Karpas-422 (cell line): Measurements from ENCODE around the gene CRISPLD2. TPM values are rescaled to one million over a fixed set of nuclear protein-coding genes. Genes with fewer than 3 reads are reported as not detected.

Source experiments
- DNase-seq: peaks from one replicate; pipeline ENCODE4 v3.0.0-alpha.2; 2015
- H2AFZ ChIP-seq: fragments of 200-600 bp; sonication (generic); 2 replicates; pipeline ENCODE4 v1.6.1; 2014; ENCODE audit warnings: antibody characterized with exemption, low read length, mixed read lengths
- H3K27ac ChIP-seq: fragments of 200-600 bp; sonication (generic); 2 replicates; pipeline ENCODE4 v1.5.1; 2014; ENCODE audit warnings: mild to moderate bottlenecking, low read length, moderate library complexity
- H3K27me3 ChIP-seq: fragments of 200-600 bp; sonication (generic); 2 replicates; pipeline ENCODE4 v1.6.1; 2014; ENCODE audit warnings: low read length, mixed read lengths
- H3K36me3 ChIP-seq: fragments of 200-600 bp; sonication (generic); 2 replicates; pipeline ENCODE4 v1.6.1; 2014; ENCODE audit warnings: low read length, mixed read lengths; ENCODE audit not compliant: insufficient read depth
- H3K4me1 ChIP-seq: fragments of 200-600 bp; sonication (generic); 2 replicates; pipeline ENCODE4 v1.6.1; 2014; ENCODE audit warnings: mild to moderate bottlenecking, low read length, mixed read lengths
- H3K4me2 ChIP-seq: fragments of 200-600 bp; sonication (generic); 2 replicates; pipeline ENCODE4 v1.6.1; 2014; ENCODE audit warnings: low read length, low read depth, mild to moderate bottlenecking; ENCODE audit not compliant: poor library complexity, severe bottlenecking
- H3K4me3 ChIP-seq: fragments of 200-600 bp; sonication (generic); 2 replicates; pipeline ENCODE4 v1.5.1; 2014; ENCODE audit warnings: mild to moderate bottlenecking, antibody characterized with exemption, low read length, mixed read lengths
- H3K79me2 ChIP-seq: fragments of 200-600 bp; sonication (generic); 2 replicates; pipeline ENCODE4 v1.6.1; 2014; ENCODE audit warnings: mild to moderate bottlenecking, low read length, mixed read lengths
- H3K9ac ChIP-seq: fragments of 200-600 bp; sonication (generic); 2 replicates; pipeline ENCODE4 v1.6.0; 2014; ENCODE audit warnings: low read length
- H3K9me2 ChIP-seq: fragments of 200-600 bp; sonication (generic), shearing (Covaris generic); replicated peaks from 2 replicates; pipeline ENCODE4 v1.6.0; 2014; ENCODE audit warnings: mild to moderate bottlenecking, low read length, moderate library complexity; ENCODE audit not compliant: insufficient read depth
- H3K9me3 ChIP-seq: fragments of 300-700, 200-600 bp; sonication (generic); 2 replicates; pipeline ENCODE4 v1.6.1; 2014; ENCODE audit warnings: low read length, mixed read lengths
- H4K20me1 ChIP-seq: fragments of 200-600 bp; sonication (generic); 2 replicates; pipeline ENCODE4 v1.6.1; 2014; ENCODE audit warnings: mild to moderate bottlenecking, antibody characterized with exemption, low read length, low read depth; ENCODE audit not compliant: insufficient read depth
- total RNA-seq: library from RNA; depleted of rRNA; stranded (reverse); fragments of >200 nt; shearing (Covaris generic); gene quantifications from 2 replicates; pipeline ENCODE4 v1.2.3, GENCODE V29; 2014; ENCODE audit warnings: low replicate concordance

Gene CRISPLD2
- total RNA-seq, 1 experiment from 2014 or later, result not detected

DNA sequence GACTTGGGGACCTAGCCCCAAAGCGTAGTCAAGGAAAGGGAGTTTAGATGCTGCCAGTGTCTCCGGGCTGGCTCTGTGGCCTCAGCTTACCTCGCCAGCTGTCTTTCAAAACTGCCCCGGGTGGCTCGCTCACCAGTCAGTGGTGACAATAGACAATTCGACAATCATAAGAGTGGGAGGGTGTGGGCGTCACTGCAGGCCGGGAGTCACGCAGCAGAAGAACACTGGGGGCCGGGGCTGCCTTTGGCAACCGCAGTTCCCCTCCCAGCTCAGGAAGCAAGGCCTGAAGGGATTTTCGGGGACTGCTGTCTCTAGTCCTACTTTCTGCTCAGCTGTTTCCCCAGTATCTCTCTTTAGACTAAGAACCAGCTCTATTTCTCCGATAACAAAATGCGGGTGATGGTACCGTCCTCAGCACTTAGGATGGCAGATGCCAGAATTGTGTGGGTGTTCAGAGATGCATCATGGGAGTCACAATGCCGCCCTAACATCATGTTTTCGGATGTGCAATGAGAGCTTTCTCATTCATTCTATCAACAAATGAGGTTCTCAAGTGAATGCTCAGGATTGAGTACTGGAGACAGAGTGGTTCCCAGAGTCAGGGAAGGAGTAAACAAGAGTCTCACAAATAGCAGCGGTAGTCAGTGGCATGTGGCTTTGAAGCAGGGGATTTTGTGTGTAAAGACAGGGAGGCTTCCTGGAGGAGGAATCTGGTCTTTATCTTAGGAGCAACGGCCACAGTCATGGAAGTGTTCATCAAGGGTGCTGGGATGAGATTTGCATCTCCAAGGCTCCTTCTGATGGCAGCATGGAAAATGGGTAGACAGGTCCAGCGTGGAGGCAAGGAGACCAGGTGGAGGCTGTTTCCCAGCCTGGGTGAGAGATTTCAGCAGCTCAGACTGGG is 98.5 kb downstream of the CRISPLD2 start:
- Histone ChIP-seq H3K27ac (no peak overlapping the region), H3K36me3 (no peaks in the 10 kb centered on the region), H4K20me1 (no peaks in the 10 kb centered on the region), H3K27me3 (no peaks in the 10 kb centered on the region), H3K4me3 (no peak overlapping the region), H3K79me2 (no peaks in the 10 kb centered on the region), H3K9ac (no peak overlapping the region), H3K4me2 (no peak overlapping the region), H3K9me3 (no peaks in the 10 kb centered on the region), H2AFZ (no peak overlapping the region), H3K9me2 (no peaks in the 10 kb centered on the region), H3K4me1 (no peaks in the 10 kb centered on the region)
- DNase-seq, result no peak

DNA sequence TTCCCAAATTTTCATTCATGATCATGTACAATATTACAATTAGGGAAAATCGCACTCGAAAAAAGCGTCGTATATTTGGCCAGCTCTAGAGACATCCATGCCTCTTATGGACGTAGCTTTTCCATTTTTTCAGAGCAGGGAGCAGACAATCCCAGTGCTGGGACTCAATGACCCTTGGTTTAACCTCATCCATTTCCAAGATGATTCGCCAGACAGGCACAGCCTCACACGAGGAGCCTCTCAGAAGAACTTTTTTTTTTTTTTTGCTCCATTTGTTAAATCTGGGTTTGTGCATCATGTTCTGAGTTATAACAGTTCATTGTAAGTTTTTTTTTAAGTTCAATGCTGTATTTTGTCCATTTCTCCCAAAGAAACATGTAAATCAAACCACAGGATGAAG is 99.5 kb downstream of the CRISPLD2 start:
- Histone ChIP-seq H3K27ac (no peak overlapping the region), H4K20me1 (no peaks in the 10 kb centered on the region), H3K79me2 (no peaks in the 10 kb centered on the region), H3K36me3 (no peaks in the 10 kb centered on the region), H3K4me3 (no peak overlapping the region), H3K9me3 (no peaks in the 10 kb centered on the region), H3K9me2 (no peaks in the 10 kb centered on the region), H2AFZ (no peak overlapping the region), H3K4me1 (no peaks in the 10 kb centered on the region), H3K9ac (no peak overlapping the region), H3K4me2 (no peak overlapping the region), H3K27me3 (no peaks in the 10 kb centered on the region)
- DNase-seq, result no peak

DNA sequence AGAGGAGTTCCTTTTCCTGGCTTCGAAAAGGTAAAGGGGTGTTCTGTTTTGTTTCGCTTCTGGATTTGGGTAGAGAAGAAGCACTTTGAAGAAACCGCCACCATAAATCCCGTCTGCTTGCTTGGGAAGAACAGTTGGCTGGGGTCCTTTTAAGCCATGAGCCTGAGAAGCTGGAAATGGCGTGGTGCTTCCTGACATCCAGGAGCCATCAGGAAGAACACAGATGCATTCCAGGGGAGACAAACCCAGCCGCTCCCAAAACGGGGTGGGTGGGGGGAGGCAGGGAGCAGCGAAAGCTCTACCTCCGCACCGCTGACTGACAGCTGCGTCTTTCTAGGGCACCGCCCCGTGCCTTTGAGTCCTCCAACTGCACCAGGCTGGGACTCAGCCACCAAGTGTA is 99.9 kb downstream of the CRISPLD2 start:
- Histone ChIP-seq H4K20me1 (0 out of 2 replicates have a peak, but pooled peaks cover 4% of the 10 kb centered on the region), H3K27ac (no peak overlapping the region), H3K4me1 (no peaks in the 10 kb centered on the region), H3K9ac (no peak overlapping the region), H3K4me3 (no peak overlapping the region), H3K9me2 (no peaks in the 10 kb centered on the region), H3K9me3 (no peaks in the 10 kb centered on the region), H3K79me2 (no peaks in the 10 kb centered on the region), H3K36me3 (no peaks in the 10 kb centered on the region), H3K27me3 (no peaks in the 10 kb centered on the region), H3K4me2 (no peak overlapping the region), H2AFZ (no peak overlapping the region)
- no peak for DNase-seq

DNA sequence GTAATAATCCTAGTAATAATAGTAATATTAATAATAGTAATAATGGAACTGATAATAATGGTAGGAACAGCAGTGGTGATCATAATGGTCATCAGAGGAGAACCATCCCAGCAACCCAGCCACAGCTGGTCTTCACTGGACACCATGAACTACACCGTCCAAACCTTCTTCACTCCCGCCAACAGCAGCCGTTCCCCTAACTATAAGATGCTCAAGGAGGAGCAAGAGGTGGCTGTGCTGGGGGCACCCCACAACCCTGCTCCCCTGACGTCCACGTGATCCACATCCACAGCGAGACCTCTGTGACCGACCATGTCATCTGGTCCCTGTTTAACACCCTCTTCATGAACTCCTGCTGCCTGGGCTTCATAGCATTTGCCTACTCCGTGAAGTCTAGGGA is 100.5 kb downstream of the CRISPLD2 start:
- no peak for DNase-seq

DNA sequence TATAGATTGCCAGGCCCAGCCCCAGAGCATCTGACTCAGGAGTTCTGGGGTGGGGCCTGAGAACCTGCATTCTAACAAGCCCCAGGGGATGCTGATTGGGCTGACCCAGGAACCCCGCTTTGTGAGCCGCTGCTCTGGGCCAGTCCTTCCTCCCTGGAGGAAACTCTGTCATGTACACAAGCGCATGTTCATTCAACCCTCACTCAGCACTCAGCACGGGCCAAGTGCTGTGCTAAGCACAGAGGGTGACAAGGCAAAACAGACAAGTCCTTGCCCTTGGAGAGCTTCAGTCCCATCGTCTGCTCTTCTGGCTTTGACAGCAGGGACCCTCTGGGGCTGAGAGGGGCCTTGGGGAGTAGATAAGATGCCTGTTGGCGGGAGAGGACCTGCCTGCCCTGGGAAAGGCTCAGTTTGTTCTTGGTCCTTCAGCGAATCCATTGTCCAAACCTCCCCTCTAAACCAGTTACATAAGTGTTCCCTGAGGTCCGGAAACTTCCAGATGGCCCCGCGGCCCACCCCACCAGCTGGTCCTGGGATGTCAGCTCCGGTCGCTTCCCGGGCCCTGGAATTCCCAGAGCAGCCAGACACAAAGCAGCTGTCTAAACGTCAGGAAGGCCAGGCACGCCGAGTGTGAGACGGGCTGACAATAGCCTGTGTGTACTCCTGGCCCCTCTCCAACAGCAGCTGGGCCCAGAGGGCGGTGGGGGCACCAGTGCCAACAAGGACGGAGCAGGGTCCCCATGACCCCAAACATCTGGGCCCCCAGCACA is 102.8 kb downstream of the CRISPLD2 start:
- H2AFZ ChIP-seq, result no peak overlapping the region
- no peak overlapping the region for H3K9ac ChIP-seq
- H3K9me2 ChIP-seq, result no peaks in the 10 kb centered on the region
- H3K4me3 ChIP-seq, result no peak overlapping the region
- no peak overlapping the region for H3K4me2 ChIP-seq
- H3K27me3 ChIP-seq, result no peaks in the 10 kb centered on the region
- no peaks in the 10 kb centered on the region for H3K79me2 ChIP-seq
- H3K4me1 ChIP-seq, result no peaks in the 10 kb centered on the region
- peaks cover 9% of the 10 kb centered on the region; the same call in 1 of the 2 replicates for H4K20me1 ChIP-seq
- no peak for DNase-seq
- H3K36me3 ChIP-seq, result no peaks in the 10 kb centered on the region
- H3K9me3 ChIP-seq, result no peaks in the 10 kb centered on the region
- no peak overlapping the region for H3K27ac ChIP-seq

More for the DNA sequence above, 100.5 kb downstream of the CRISPLD2 start:
- Histone ChIP-seq H3K4me3 (no peak overlapping the region), H3K36me3 (no peaks in the 10 kb centered on the region), H2AFZ (no peak overlapping the region), H3K79me2 (no peaks in the 10 kb centered on the region), H3K4me1 (no peaks in the 10 kb centered on the region), H4K20me1 (peaks cover 7% of the 10 kb centered on the region; the same call in 1 of the 2 replicates), H3K4me2 (no peak overlapping the region), H3K9me2 (no peaks in the 10 kb centered on the region), H3K27ac (no peak overlapping the region), H3K9ac (no peak overlapping the region), H3K27me3 (no peaks in the 10 kb centered on the region), H3K9me3 (no peaks in the 10 kb centered on the region)

DNA sequence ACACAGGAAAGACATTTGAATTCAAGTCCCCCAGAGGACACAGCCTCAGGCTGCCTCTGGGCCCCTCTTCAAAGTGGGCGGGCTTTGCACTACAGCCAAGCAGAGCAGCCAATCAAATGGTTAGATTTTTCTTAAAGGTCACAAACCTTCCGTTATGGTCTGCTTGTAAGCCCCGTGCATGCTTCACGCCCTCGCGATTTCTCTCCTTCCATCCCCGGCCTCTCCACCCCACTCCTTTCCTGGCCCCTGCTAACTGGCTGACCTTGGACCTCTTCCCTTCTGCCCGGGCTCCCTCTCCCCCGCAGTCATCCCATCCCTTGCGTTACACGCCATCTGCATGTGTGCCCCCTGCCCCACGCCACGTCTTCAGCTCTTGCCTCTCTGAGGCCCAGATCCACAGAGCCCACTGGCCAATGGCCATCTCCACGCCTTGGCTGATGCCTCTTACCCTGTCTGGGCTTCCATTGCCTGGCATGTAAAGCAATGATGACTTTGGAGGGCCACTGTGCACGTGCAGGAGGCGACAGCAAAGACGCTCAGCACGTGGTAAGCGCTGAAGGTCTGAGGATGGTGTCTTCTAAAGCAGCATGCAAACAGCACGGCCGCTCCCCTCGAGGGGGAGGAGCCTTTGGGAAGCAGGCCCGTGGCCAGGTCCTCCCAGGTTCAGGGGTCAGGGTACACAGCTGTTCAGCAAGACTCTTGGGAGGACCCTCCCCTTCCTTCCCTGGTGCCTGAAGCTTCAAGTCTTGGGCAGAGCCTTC is 104.7 kb downstream of the CRISPLD2 start:
- Histone ChIP-seq H3K36me3 (no peaks in the 10 kb centered on the region), H3K27ac (no peak overlapping the region), H3K9me2 (no peaks in the 10 kb centered on the region), H3K4me2 (no peak overlapping the region), H3K9ac (no peak overlapping the region), H4K20me1 (peaks cover 9% of the 10 kb centered on the region; the same call in 1 of the 2 replicates), H3K79me2 (no peaks in the 10 kb centered on the region), H3K4me3 (no peak overlapping the region), H3K4me1 (no peaks in the 10 kb centered on the region), H3K9me3 (no peaks in the 10 kb centered on the region), H3K27me3 (no peaks in the 10 kb centered on the region), H2AFZ (no peak overlapping the region)
- no peak for DNase-seq

DNA sequence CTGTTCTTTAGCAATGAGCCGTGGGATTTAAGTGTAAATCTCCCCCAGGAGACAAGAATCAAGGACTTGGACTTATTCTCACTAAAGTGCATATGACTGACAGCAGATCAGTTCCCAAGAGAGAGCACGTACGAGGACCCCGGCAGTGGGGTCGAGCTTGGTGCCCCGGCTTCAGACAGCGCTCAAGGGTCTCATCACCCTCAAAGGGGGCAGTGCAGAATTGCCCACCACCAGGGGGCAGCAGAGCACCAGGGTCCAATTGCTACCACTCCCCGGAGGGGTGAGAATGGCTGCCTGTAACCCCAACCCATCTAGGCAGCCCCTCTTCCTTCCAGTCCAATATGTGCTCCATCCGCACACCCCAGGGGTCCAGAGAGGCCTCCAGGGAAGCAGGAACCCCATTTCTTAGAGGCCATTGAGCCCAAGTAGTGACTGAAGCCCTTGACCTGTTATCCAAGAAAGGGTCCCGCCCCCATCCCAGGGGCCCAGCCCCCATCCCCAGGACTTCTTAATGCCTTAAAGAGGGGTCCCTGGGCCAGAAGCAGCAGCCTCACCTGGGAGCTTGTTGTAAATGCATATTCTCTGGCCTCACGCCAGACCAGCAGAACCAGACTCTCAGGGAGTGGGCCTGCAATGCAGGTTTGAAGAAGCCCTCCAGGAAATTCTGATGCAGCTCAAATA is 105.4 kb downstream of the CRISPLD2 start:
- Histone ChIP-seq H3K27me3 (no peaks in the 10 kb centered on the region), H3K4me2 (no peak overlapping the region), H2AFZ (no peak overlapping the region), H3K9me3 (no peaks in the 10 kb centered on the region), H4K20me1 (peaks cover 9% of the 10 kb centered on the region; the same call in 1 of the 2 replicates), H3K4me1 (no peaks in the 10 kb centered on the region), H3K9me2 (no peaks in the 10 kb centered on the region), H3K79me2 (no peaks in the 10 kb centered on the region), H3K36me3 (no peaks in the 10 kb centered on the region), H3K9ac (no peak overlapping the region), H3K27ac (no peak overlapping the region), H3K4me3 (no peak overlapping the region)
- peak; percentile 88 for DNase-seq
